Loucy (cell line): ENCODE data around the gene ARMC3.

Source experiments
- EZH2phosphoT487 ChIP-seq: fragments of 200-600 bp; IDR thresholded peaks from 2 replicates; pipeline ENCODE4 v1.6.1; 2018; ENCODE audit warnings: antibody characterized with exemption, mild to moderate bottlenecking, moderate library complexity, borderline replicate concordance
- TF ChIP-seq, protein P1 (sequence below): fragments of 200-600 bp; sonication (generic); conservative IDR thresholded peaks from 2 replicates; pipeline ENCODE4 v1.5.1; 2014; ENCODE audit warnings: mild to moderate bottlenecking, antibody characterized with exemption, low read length

- TF ChIP-seq, protein P1, sequence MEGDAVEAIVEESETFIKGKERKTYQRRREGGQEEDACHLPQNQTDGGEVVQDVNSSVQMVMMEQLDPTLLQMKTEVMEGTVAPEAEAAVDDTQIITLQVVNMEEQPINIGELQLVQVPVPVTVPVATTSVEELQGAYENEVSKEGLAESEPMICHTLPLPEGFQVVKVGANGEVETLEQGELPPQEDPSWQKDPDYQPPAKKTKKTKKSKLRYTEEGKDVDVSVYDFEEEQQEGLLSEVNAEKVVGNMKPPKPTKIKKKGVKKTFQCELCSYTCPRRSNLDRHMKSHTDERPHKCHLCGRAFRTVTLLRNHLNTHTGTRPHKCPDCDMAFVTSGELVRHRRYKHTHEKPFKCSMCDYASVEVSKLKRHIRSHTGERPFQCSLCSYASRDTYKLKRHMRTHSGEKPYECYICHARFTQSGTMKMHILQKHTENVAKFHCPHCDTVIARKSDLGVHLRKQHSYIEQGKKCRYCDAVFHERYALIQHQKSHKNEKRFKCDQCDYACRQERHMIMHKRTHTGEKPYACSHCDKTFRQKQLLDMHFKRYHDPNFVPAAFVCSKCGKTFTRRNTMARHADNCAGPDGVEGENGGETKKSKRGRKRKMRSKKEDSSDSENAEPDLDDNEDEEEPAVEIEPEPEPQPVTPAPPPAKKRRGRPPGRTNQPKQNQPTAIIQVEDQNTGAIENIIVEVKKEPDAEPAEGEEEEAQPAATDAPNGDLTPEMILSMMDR = no peak
- no peak for TF ChIP-seq EZH2phosphoT487
Measured at GRCh38 chr10:23051278-23051677, 123.4 kb downstream of the ARMC3 start.
